MCF 10A (cell line): ENCODE measurements around the gene KCNS3. TPM values are rescaled to one million over a fixed set of nuclear protein-coding genes. Genes with fewer than 3 reads are reported as not detected.

Experiments used
- BruUV-seq: library from RNA; stranded (reverse); fragments of 400-500 nt; replicated peaks from 2 replicates; lab custom pipeline; 2021; lab: Mats Ljungman, UMichigan
- CTCF ChIA-PET: fragments of 300-600 bp; sonication (Branson Sonifier 250); formaldehyde crosslinking; extraction: SDS; loops from one replicate; lab custom pipeline; 2021; ENCODE audit warnings: antibody characterized with exemption, inconsistent platforms; lab: Yijun Ruan, JAX
- POLR2A ChIA-PET: fragments of 300-600, 350-650 bp; sonication (Branson Sonifier 250); formaldehyde crosslinking; extraction: SDS; loops from one replicate; lab custom pipeline; 2020; ENCODE audit warnings: antibody characterized with exemption, inconsistent platforms; lab: Yijun Ruan, JAX
- DNase-seq: peaks from one replicate; pipeline ENCODE4 v3.0.0-alpha.2; 2018; ENCODE audit not compliant: unreplicated experiment
- H3K27ac Mint-ChIP-seq: one replicate; pipeline ENCODE4 v1.8.0; 2022; ENCODE audit warnings: mild to moderate bottlenecking, low read depth, mixed read lengths; ENCODE audit not compliant: unreplicated experiment
- H3K27me3 Mint-ChIP-seq: one replicate; pipeline ENCODE4 v1.8.0; 2022; ENCODE audit warnings: mixed read lengths; ENCODE audit not compliant: insufficient read depth, unreplicated experiment
- H3K36me3 Mint-ChIP-seq: one replicate; pipeline ENCODE4 v1.8.0; 2022; ENCODE audit warnings: mild to moderate bottlenecking, moderate library complexity, mixed read lengths; ENCODE audit not compliant: insufficient read depth, unreplicated experiment
- H3K4me1 Mint-ChIP-seq: one replicate; pipeline ENCODE4 v1.8.0; 2022; ENCODE audit warnings: mixed read lengths; ENCODE audit not compliant: insufficient read depth, unreplicated experiment
- H3K4me3 Mint-ChIP-seq: one replicate; pipeline ENCODE4 v1.8.0; 2022; ENCODE audit warnings: mild to moderate bottlenecking, moderate library complexity, mixed read lengths; ENCODE audit not compliant: unreplicated experiment
- H3K9me3 Mint-ChIP-seq: one replicate; pipeline ENCODE4 v1.8.0; 2022; ENCODE audit warnings: mixed read lengths; ENCODE audit not compliant: unreplicated experiment
- CTCF ChIP-seq: fragments of 200-600 bp; IDR thresholded peaks from one replicate; pipeline ENCODE4 v1.8.0; 2022; ENCODE audit warnings: antibody characterized with exemption, mild to moderate bottlenecking; ENCODE audit not compliant: unreplicated experiment
- intact Hi-C: fragments of 100-400 bp; cut with micrococcal nuclease; formaldehyde crosslinking; loops from 2 replicates; pipeline ENCODE4 v1.14.1; 2022
- total RNA-seq: library from RNA; stranded (reverse); gene quantifications from 2 replicates; pipeline ENCODE4 v1.2.3, GENCODE V29; 2022

KCNS3 gene
- total RNA-seq, 1 experiment from 2014 or later, result 0.84 TPM

DNA sequence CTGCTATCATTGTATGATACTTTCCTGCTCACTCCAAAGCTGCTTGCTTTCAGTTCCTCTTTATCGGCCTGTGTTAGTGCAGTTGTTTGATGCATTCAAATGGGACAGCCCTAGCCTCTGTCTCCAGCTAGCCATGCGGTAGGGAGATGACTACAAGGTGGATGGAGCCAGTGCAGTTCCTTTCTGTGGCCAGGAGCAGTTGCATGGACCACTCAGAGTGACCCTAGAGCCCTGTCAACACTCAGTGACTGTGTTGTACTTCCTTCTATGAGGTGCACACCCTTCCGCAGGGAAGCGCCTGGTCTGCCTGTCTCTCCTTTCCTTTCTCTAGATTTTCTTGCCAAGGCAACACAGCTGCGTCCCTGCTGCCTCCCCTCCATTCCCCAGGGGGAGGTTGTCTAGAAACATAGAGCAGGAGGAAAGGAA lies 33.8 kb downstream of the KCNS3 start:
- Mint-ChIP-seq H3K36me3 (no peaks in the 10 kb centered on the region), H3K4me3 (no peak overlapping the region), H3K4me1 (no peaks in the 10 kb centered on the region), H3K27me3 (no peaks in the 10 kb centered on the region), H3K27ac (no peak overlapping the region), H3K9me3 (peaks cover 6% of the 10 kb centered on the region)
- no peak for TF ChIP-seq CTCF
- ChIA-PET POLR2A (interaction anchor here (1.0 kb wide), 1 partner anchor 8 kb away, joined by 3 read pairs; no protein-coding TSS in a partner anchor), CTCF (no interaction called here)
- BruUV-seq, result no TSS peak
- intact Hi-C loops, result no loop called here
- no peak for DNase-seq

- ChIA-PET CTCF (no interaction called here), POLR2A (no interaction called here)
- Mint-ChIP-seq H3K27me3 (no peaks in the 10 kb centered on the region), H3K9me3 (no peaks in the 10 kb centered on the region), H3K27ac (no peak overlapping the region), H3K36me3 (no peaks in the 10 kb centered on the region), H3K4me3 (no peak overlapping the region), H3K4me1 (no peaks in the 10 kb centered on the region)
- BruUV-seq, result no TSS peak
- DNase-seq, result no peak
- TF ChIP-seq CTCF, result no peak
- intact Hi-C loops, result no loop called here
These were observed 36.6 kb downstream of the KCNS3 start for GRCh38 chr2:17915099-17915498.

- no peak for TF ChIP-seq CTCF
- H3K9me3 Mint-ChIP-seq, result no peaks in the 10 kb centered on the region
- POLR2A ChIA-PET, result no interaction called here
- no peak for DNase-seq
- no peaks in the 10 kb centered on the region for H3K4me1 Mint-ChIP-seq
- CTCF ChIA-PET, result interaction anchor here (0.6 kb wide), 1 partner anchor 36 kb away, joined by 3 read pairs; no protein-coding TSS in a partner anchor
- H3K4me3 Mint-ChIP-seq, result no peak overlapping the region
- H3K27me3 Mint-ChIP-seq, result no peaks in the 10 kb centered on the region
- BruUV-seq, result no TSS peak
- H3K36me3 Mint-ChIP-seq, result no peaks in the 10 kb centered on the region
- no peak overlapping the region for H3K27ac Mint-ChIP-seq
- intact Hi-C loops, result no loop called here
These were observed 37.5 kb downstream of the KCNS3 start for GRCh38 chr2:17915811-17916518.

DNA sequence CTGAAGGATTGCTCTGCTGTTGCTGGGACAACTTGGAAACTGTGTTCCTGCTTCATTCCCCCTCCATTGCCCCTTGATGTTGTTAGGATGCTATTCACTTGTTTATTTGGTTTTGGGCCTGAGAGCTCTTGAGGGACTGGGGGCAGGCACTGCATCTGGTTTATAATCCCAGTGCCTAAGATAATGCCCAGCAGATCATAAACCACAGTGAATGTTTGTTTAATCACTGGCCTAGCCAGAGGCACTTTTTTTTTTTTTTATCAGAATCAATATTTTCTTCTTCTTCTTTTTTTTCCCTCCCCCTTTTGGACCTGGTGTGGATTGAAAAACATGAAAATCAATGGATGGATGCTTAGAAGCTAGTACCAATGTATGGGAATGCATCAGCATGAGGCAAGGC lies 38.1 kb downstream of the KCNS3 start:
- BruUV-seq, result no TSS peak
- DNase-seq, result no peak
- Mint-ChIP-seq H3K36me3 (no peaks in the 10 kb centered on the region), H3K27me3 (no peaks in the 10 kb centered on the region), H3K4me1 (no peaks in the 10 kb centered on the region), H3K4me3 (no peak overlapping the region), H3K27ac (no peak overlapping the region), H3K9me3 (no peaks in the 10 kb centered on the region)
- ChIA-PET CTCF (interaction anchor here (0.6 kb wide), 1 partner anchor 37 kb away, joined by 3 read pairs; no protein-coding TSS in a partner anchor), POLR2A (no interaction called here)
- TF ChIP-seq CTCF, result no peak
- intact Hi-C loops, result no loop called here
